Measurements from ENCODE around the gene TMEM171.

Gene TMEM171

DNA sequence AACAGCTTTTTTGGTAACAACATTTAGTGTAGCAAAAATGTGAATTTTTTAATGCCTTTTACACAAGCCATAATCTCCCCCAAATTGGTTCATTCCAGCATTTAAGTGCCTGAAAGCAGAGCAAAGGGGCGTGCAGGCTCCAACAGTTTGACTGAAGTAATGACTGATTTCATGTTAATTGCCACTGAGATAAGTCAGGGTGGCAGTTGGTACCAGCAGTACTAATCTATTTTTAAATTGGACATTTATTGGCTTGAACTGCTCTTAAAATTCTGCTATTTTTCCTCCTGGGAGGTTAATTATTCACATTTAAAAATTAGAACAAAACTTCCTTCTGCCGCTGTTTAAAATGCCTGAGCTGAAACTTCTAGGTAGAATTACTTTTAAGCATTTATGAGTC is 12.4 kb downstream of the TMEM171 start:
- POLR2A ChIA-PET (ENCODE audit: low non-redundant PET) = no interaction called here
- CTCF ChIA-PET = interaction anchor here (1.1 kb wide), 1 partner anchor 69 kb away, joined by 4 read pairs; no protein-coding TSS in a partner anchor
- DNase-seq (ENCODE audit: low spot score) = no peak
- H3K27ac ChIP-seq = no peak overlapping the region
- TF ChIP-seq CTCF (conservative IDR thresholded peaks at IDR 0.05; ENCODE audit: low read depth) = no peak

- TF ChIP-seq CTCF (conservative IDR thresholded peaks at IDR 0.05; ENCODE audit: low read depth) = no peak
- no peak overlapping the region for H3K27ac ChIP-seq
- ChIA-PET CTCF (interaction anchor here (0.6 kb wide), 1 partner anchor 76 kb away, joined by 3 read pairs; no protein-coding TSS in a partner anchor), POLR2A (ENCODE audit: low non-redundant PET) (no interaction called here)
- DNase-seq (ENCODE audit: low spot score) = no peak
Measured at GRCh38 chr5:73135021-73135420, 14.6 kb downstream of the TMEM171 start.

DNA sequence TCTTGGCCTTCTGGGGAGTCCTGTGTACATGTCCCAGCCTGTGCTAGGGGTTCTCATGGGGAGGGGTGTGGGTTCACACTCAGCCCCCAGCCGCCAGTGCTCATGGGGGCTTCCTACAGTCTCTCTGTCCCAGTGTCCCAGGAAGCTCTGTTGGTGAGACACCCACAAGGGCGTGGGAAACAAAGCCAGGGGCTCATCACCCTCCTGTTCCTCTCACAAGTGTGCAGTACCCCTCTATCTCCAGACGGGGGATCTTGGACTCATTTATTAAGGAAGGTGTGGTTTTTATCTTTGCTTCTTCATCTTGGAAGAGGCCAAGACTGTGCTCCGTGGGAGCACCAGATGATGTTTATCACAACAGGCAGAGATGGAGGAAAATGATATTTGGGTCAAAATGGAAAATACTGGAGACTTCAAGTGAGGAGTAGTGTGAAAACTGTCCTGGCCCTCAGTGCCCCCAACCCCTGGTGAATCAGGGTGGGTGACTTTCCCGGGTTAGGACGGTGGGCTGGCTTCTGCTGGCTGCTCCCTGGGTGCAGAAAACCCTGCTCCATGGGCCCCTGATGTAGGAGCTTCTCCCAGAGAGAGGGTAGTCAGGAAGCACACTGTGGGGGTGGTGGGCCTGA is 15.2 kb downstream of the TMEM171 start:
- CTCF ChIA-PET = interaction anchor here (1.2 kb wide), 1 partner anchor 316 kb away, joined by 3 read pairs; no protein-coding TSS in a partner anchor
- DNase-seq (ENCODE audit: low spot score) = peak; percentile 71
- no peak overlapping the region for H3K27ac ChIP-seq
- POLR2A ChIA-PET (ENCODE audit: low non-redundant PET) = no interaction called here
- TF ChIP-seq CTCF (conservative IDR thresholded peaks at IDR 0.05; ENCODE audit: low read depth) = peak; percentile 42

GRCh38 chr5:73136055-73136562 is 15.7 kb downstream of the TMEM171 start:
- CTCF ChIA-PET = interaction anchor here (1.2 kb wide), 1 partner anchor 315 kb away, joined by 3 read pairs; no protein-coding TSS in a partner anchor
- no peak for TF ChIP-seq CTCF (conservative IDR thresholded peaks at IDR 0.05; ENCODE audit: low read depth)
- no peak for DNase-seq (ENCODE audit: low spot score)
- POLR2A ChIA-PET (ENCODE audit: low non-redundant PET) = no interaction called here
- no peak overlapping the region for H3K27ac ChIP-seq

- no peak for TF ChIP-seq CTCF (conservative IDR thresholded peaks at IDR 0.05; ENCODE audit: low read depth)
- POLR2A ChIA-PET (ENCODE audit: low non-redundant PET) = no interaction called here
- H3K27ac ChIP-seq = no peak overlapping the region
- CTCF ChIA-PET = no interaction called here
- no peak for DNase-seq (ENCODE audit: low spot score)
Measured at GRCh38 chr5:73137563-73138530, 17.5 kb downstream of the TMEM171 start.

DNA sequence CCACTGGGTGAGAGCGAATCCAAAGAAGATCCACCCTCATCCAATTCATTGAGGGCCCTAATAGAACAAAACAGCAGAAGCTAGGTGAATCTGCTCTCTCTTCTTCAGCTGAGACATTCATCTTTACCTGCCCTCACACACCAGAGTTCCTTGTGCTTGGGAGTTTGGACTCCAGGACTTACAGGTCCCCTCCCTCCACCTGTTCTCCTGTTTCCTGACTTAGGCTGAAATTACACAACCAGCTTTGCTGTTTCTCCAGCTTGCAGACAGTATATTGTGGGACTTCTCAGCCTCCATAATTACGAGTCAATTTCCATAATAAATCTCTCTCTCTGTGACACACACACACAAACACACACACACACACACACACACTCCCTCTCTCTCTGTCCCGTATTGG is 19.1 kb downstream of the TMEM171 start:
- no peak overlapping the region for H3K27ac ChIP-seq
- no peak for TF ChIP-seq CTCF (conservative IDR thresholded peaks at IDR 0.05; ENCODE audit: low read depth)
- ChIA-PET CTCF (interaction anchor here (0.8 kb wide), 1 partner anchor 14 kb away, joined by 4 read pairs; no protein-coding TSS in a partner anchor), POLR2A (ENCODE audit: low non-redundant PET) (no interaction called here)
- DNase-seq (ENCODE audit: low spot score) = no peak
